Measurements from ENCODE around the gene LZTFL1.

The LZTFL1 gene

GRCh38 chr3:45807681-45808540 is 34.0 kb downstream of the LZTFL1 start:
- no peak for DNase-seq

- no peak for DNase-seq
Measured at GRCh38 chr3:45807133-45807532, 34.8 kb downstream of the LZTFL1 start.

- DNase-seq, result no peak
Measured at GRCh38 chr3:45806072-45806471, 35.8 kb downstream of the LZTFL1 start.

GRCh38 chr3:45803252-45803935 is 38.5 kb downstream of the LZTFL1 start:
- peak; percentile 25 for DNase-seq

- no peak for DNase-seq
Measured at GRCh38 chr3:45802146-45802545, 39.8 kb downstream of the LZTFL1 start.

GRCh38 chr3:45800611-45801010 is 41.3 kb downstream of the LZTFL1 start:
- DNase-seq, result no peak

- no peak for DNase-seq
Measured at GRCh38 chr3:45799586-45799985, 42.3 kb downstream of the LZTFL1 start.

GRCh38 chr3:45798034-45798433 is 43.9 kb downstream of the LZTFL1 start:
- DNase-seq, result no peak

- DNase-seq, result no peak
Measured at GRCh38 chr3:45796902-45797637, 44.8 kb downstream of the LZTFL1 start.

- DNase-seq, result no peak
Measured at GRCh38 chr3:45795882-45796765, 45.8 kb downstream of the LZTFL1 start, which contains the start of gene SLC6A20. SLC6A20 (minus strand) TSS chr3:45796536; CDS start chr3:45796419, 117 bp downstream.

GRCh38 chr3:45795509-45795881 is 46.4 kb downstream of the LZTFL1 start:
- no peak for DNase-seq

GRCh38 chr3:45794660-45795059 is 47.3 kb downstream of the LZTFL1 start:
- no peak for DNase-seq

- no peak for DNase-seq
Measured at GRCh38 chr3:45794177-45794560, 47.8 kb downstream of the LZTFL1 start.

GRCh38 chr3:45793482-45794176 is 48.3 kb downstream of the LZTFL1 start:
- DNase-seq, result no peak

- no peak for DNase-seq
Measured at GRCh38 chr3:45792516-45793172, 49.3 kb downstream of the LZTFL1 start.

GRCh38 chr3:45792036-45792435 is 49.9 kb downstream of the LZTFL1 start:
- no peak for DNase-seq

- DNase-seq, result no peak
Measured at GRCh38 chr3:45790596-45790995, 51.3 kb downstream of the LZTFL1 start.

GRCh38 chr3:45789235-45789812 is 52.6 kb downstream of the LZTFL1 start:
- DNase-seq, result no peak

- no peak for DNase-seq
Measured at GRCh38 chr3:45787551-45787950, 54.4 kb downstream of the LZTFL1 start.

GRCh38 chr3:45786801-45787495 is 55.0 kb downstream of the LZTFL1 start:
- DNase-seq, result no peak
